Peyer's patch (tissue), 4 donors: ENCODE data around the gene ANKH.

Experiments
- POLR2A ChIP-seq, 2 donors: fragments of 450-650 bp; IDR thresholded peaks; one replicate each; pipeline ENCODE4 v1.5.1; 2017; ENCODE audit warnings: antibody characterized with exemption in 2 of 2, mild to moderate bottlenecking in 2 of 2, moderate library complexity in 2 of 2
- TF ChIP-seq, protein P1 (sequence below), 6 experiments: fragments of 450-650 bp in 4 of 6; fragments of 200-600 bp in 2 of 6; sonication (generic) in 1 of 6; IDR thresholded peaks; one replicate each; pipeline ENCODE4 v1.5.1; 2017 to 2019; ENCODE audit warnings: antibody characterized with exemption in 6 of 6, mild to moderate bottlenecking in 3 of 6, moderate library complexity in 1 of 6

GRCh38 chr5:14779975-14780374, 91.6 kb downstream of the ANKH start:
- TF ChIP-seq, protein P1, sequence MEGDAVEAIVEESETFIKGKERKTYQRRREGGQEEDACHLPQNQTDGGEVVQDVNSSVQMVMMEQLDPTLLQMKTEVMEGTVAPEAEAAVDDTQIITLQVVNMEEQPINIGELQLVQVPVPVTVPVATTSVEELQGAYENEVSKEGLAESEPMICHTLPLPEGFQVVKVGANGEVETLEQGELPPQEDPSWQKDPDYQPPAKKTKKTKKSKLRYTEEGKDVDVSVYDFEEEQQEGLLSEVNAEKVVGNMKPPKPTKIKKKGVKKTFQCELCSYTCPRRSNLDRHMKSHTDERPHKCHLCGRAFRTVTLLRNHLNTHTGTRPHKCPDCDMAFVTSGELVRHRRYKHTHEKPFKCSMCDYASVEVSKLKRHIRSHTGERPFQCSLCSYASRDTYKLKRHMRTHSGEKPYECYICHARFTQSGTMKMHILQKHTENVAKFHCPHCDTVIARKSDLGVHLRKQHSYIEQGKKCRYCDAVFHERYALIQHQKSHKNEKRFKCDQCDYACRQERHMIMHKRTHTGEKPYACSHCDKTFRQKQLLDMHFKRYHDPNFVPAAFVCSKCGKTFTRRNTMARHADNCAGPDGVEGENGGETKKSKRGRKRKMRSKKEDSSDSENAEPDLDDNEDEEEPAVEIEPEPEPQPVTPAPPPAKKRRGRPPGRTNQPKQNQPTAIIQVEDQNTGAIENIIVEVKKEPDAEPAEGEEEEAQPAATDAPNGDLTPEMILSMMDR (IDR thresholded peaks at IDR 0.05), result no peak
- no peak for TF ChIP-seq POLR2A (IDR thresholded peaks at IDR 0.05)
